ENCODE results near the gene PDZD2. TPM values are rescaled to one million over a fixed set of nuclear protein-coding genes. Genes with fewer than 3 reads are reported as not detected.
A peak's percentile ranks its signal among the peaks of the same experiment; 100 is the strongest.

Gene PDZD2
- total RNA-seq, 1 donor from 2014 or later: 105 TPM

GRCh38 chr5:31924005-31924404 is 285.1 kb downstream of the PDZD2 start:
- DNase-seq (ENCODE audit: low spot score) (no peak), ATAC-seq (peak; percentile 50)
- intact Hi-C loops (cut with DNase I): no loop called here

DNA sequence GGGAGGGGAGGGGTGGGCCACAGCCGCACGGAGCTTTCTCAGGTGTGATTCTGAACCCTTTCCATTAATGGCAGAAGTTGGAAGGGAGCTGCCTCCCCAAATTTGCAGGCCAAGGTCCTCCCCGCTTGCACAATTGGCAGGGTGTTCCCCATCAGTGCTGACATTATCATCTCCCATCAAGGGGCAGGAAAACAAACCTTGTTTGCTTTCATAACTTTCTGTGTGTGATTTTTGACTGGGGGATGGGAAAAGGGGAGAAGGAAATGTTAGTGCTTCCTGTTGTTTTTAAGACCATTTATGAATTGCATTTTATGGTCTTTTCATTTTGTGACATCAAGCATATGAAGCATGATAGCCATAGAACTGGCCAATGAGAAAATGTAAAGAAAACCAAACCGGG is 292.9 kb downstream of the PDZD2 start:
- ATAC-seq (no peak), DNase-seq (ENCODE audit: low spot score) (no peak)
- intact Hi-C loops (cut with DNase I): no loop called here

DNA sequence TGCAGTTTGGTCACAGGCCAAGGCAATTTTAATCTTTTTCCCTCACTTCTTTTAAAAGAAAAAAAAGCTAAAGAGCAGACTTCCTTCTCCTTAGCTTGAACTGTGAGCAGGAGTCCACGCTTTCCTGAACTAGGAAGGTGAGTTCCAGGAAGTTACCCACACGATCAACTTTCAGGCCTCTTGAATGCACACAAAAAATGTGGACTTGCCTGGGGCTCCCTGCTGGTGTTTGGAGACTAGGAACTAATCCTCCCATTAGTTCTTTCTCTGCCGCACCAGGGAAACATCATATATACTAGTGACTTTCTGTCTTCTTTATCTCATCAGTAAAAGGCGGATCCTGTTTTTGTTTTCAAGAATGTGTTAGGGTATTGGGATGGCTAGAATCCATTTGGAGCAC is 295.2 kb downstream of the PDZD2 start:
- no peak for ATAC-seq
- no peak for DNase-seq (ENCODE audit: low spot score)
- intact Hi-C loops (cut with DNase I): no loop called here

GRCh38 chr5:31935496-31936369 is 296.8 kb downstream of the PDZD2 start:
- DNase-seq (ENCODE audit: low spot score) (no peak), ATAC-seq (peak; percentile 65)
- intact Hi-C loops (cut with DNase I): no loop called here

DNA sequence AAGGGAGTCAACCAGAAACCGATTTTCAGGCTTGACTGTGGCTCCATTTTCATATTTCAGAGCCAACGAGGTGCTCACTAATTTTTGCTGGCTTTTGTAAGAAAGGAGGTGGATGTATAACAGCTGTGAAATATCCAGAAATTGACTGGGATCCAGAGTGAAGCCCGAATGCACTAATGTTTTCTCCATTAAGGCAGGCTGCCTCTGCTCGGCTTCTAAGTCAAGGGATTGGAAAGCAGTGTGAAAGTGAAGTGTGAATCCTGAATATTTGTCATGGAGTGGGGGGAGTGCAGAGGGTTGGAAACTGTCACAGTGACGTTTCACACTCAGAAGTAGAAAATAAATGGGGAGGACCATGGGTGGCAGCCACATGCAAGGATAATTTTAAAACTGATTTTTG is 297.8 kb downstream of the PDZD2 start:
- peak; percentile 4 for ATAC-seq
- intact Hi-C loops (cut with DNase I): no loop called here
- DNase-seq (ENCODE audit: low spot score): no peak

DNA sequence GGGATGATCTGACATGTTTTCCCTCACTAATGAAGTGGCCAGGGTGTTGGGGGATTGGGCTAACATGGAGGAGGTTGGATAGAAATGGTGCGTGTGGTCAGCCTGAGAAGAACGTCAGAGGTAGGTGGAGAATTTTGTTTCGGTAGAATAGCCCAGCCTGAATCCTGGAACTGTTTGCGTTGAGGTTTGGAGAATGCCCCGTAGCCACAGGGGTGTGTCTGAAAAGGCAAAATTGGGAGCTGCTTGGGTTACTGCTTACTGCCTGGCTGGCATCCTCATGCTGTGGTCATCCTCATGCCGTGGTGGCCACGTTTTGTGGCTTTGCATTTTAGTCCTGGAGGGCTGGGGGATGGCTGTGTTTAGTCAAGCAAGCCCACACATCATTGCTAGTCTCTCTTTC is 298.3 kb downstream of the PDZD2 start:
- ATAC-seq (peak; percentile 59), DNase-seq (ENCODE audit: low spot score) (no peak)
- intact Hi-C loops (cut with DNase I): no loop called here

DNA sequence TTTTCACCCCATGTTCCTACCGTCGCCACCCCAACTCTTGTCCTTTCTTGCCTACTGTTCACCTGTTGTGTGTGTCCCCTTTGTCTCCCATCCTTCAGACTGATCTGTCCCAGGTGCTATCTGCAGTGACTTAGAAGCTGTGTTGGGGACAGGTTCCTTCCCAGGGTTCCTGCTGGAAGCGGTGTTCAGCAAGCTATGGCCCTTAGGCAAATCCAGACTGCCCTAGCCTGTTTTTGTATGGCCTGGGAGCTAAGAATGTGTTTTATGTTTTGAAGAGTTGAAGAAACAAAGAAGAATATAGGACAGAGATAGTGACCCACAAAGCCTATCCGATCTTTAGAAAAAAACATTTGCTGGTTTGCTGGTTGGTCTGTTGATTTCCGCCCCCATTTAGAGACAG is 298.8 kb downstream of the PDZD2 start:
- DNase-seq (ENCODE audit: low spot score): no peak
- ATAC-seq: no peak
- intact Hi-C loops (cut with DNase I): no loop called here

GRCh38 chr5:31939151-31939550 is 300.2 kb downstream of the PDZD2 start:
- no peak for ATAC-seq
- intact Hi-C loops (cut with DNase I): no loop called here

GRCh38 chr5:31941151-31941755 is 302.3 kb downstream of the PDZD2 start:
- intact Hi-C loops (cut with DNase I): no loop called here
- no peak for DNase-seq (ENCODE audit: low spot score)
- ATAC-seq: peak; percentile 28

More at GRCh38 chr5:31939151-31939550, 300.2 kb downstream of the PDZD2 start:
- DNase-seq (ENCODE audit: low spot score): no peak

DNA sequence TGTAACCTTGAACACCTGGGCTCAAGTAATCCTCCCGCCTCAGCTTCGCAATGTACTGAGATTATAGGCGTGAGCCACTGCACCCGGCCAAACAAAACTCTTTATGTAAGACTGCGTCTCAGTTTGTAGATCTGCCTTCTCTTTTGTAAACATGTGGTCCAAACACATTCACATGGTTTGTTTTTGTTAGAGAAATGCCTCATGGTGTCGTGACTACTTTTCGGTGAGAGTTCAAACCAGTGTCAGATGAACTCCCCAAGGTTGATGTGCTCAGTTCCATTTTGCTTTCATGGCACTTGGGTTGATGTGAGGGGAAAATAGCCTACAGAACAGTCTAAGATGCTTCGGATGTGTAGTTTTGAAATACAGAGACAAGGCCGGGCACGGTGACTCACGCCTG is 303.6 kb downstream of the PDZD2 start:
- no peak for ATAC-seq
- intact Hi-C loops (cut with DNase I): no loop called here
- DNase-seq (ENCODE audit: low spot score): no peak

DNA sequence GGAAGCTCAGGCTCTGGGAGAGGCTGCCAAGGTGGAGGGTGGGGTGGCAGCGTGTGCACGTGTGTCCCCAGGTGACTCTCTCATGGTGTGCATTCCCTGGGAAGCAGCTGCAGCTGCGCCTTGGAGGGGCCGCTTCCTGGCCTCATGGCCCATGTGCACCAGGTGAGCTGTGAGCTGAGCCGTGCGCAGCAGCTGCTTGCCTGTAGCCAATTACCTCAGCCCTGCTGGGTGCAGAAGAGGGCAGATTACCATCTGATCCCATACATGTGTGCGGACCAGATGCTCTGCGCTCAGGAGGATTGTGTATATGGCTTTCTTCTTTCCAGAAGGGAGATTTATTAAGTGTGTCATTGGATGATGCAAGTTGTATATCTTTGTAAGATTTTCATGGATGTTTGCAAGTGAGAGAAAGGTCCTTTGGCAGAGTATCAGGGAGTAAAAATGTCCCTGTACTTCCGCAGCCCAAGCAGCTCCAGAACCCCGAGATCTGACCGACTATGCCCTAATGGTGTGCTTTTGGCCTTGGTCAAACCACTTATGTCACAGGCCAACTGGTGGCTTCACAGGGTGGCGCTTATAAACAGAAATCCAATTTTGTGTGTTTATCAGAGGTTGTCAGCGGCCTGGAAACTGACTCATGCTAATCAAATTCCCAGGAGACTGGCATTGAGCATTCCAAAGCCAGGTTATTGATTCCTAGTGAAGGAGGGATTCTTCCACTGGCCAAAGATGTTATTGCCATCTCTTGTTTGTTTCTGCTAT is 305.9 kb downstream of the PDZD2 start:
- no peak for DNase-seq (ENCODE audit: low spot score)
- intact Hi-C loops (cut with DNase I): no loop called here
- no peak for ATAC-seq

- ATAC-seq: no peak
- intact Hi-C loops (cut with DNase I): no loop called here
- no peak for DNase-seq (ENCODE audit: low spot score)
Measured at GRCh38 chr5:31948006-31948405, 309.1 kb downstream of the PDZD2 start.

DNA sequence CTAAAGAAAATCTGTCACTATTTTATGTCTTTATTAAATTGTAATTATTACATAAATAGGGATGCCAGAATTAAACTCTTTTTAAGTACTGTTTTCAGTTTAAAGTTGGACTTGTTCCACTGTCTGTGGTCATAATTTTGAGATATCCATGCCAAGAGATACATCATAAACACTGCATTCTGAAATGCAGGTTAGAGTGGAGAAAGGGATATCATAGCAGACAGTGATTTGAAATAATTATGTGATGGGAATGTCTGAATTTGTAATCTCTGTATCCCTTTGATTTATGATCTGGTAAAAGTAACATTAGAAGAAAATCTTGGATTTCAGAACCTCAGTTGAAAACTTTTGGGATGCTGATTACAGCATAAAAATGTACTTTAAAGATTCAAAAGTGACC is 313.1 kb downstream of the PDZD2 start:
- intact Hi-C loops (cut with DNase I): no loop called here
- DNase-seq (ENCODE audit: low spot score) (no peak), ATAC-seq (no peak)

- intact Hi-C loops (cut with DNase I): no loop called here
- DNase-seq (ENCODE audit: low spot score) (no peak), ATAC-seq (no peak)
Measured at GRCh38 chr5:31954091-31954490, 315.2 kb downstream of the PDZD2 start.

DNA sequence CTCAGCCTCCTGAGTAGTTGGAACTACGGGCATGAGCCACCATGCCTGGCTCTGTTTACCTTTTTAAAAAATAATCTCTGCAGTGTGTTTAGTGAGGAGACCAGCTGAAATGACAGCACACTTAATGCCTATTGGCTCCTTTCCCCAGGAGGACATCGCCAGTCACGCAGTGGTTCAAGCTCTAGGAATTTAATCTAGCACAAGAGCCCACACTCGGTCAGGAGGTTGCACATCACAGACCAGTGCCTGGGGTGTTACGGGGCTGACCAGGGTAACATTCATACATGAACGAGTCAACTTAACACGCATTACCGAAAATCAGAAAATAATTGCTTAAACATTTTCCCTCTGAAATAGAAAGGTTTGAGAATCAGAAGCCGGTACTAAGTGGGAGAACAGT is 318.2 kb downstream of the PDZD2 start:
- intact Hi-C loops (cut with DNase I): no loop called here
- DNase-seq (ENCODE audit: low spot score) (no peak), ATAC-seq (no peak)

- ATAC-seq: peak; percentile 38
- no peak for DNase-seq (ENCODE audit: low spot score)
- intact Hi-C loops (cut with DNase I): no loop called here
Measured at GRCh38 chr5:31962351-31962751, 323.4 kb downstream of the PDZD2 start.

GRCh38 chr5:31962871-31963307 is 324.0 kb downstream of the PDZD2 start:
- ATAC-seq (peak; percentile 75), DNase-seq (ENCODE audit: low spot score) (no peak)
- intact Hi-C loops (cut with DNase I): no loop called here

DNA sequence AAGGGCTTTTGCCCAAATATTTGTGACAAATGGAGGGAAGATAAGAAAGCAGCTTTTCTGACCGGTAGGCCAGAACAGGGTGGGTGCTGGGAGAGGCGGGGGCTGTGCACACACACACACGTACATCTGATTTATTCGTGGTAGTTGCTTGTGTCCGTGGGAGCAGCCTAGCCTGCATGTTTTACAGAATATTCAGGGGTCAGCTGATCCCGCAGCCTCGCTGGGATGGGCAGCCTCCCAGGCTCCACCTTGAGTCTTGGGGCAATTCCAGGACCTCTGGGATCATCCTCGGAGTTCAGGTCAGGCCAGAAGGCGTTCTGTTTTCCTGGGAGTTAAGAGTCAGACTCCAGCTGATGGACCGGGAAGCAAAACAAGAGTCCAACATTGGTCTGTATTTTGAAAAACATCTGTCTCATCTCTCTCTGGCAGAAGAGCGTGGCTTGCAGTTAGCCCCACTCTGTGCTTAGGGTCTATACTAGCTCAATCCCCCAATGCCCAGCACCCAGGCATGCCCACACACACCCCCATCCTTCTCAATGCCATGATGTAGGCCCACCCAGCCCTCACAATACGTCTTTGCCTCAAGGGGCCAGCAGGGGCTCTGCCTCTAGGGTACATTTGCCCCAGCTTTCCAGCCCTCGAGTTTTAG is 324.6 kb downstream of the PDZD2 start:
- peak; percentile 74 for DNase-seq (ENCODE audit: low spot score)
- intact Hi-C loops (cut with DNase I): no loop called here
- ATAC-seq: peak; percentile 82

GRCh38 chr5:31964007-31964360 is 325.1 kb downstream of the PDZD2 start:
- intact Hi-C loops (cut with DNase I): no loop called here
- no peak for DNase-seq (ENCODE audit: low spot score)
- no peak for ATAC-seq

Data from sciatic nerve (tissue), 2 donors.